Activated T-helper 2 cell treated with anti-CD3 and anti-CD28 coated beads, Interferon-gamma antibody, Interleukin-2, Interleukin-4, amounts not matched to agents 10 μg/mL and 5 μg/mL and 100 μg/mL, durations not matched to agents 14 hours and 24 hours and 36 hours (primary cell): ENCODE data around the gene ENKD1. TPM values are rescaled to one million over a fixed set of nuclear protein-coding genes. Genes with fewer than 3 reads are reported as not detected.

ENCODE experiments used
- DNase-seq: peaks from one replicate; pipeline ENCODE4 v3.0.0; 2021; ENCODE audit warnings: low spot score
- H3K27ac Mint-ChIP-seq: one replicate; pipeline ENCODE4 v1.8.0; 2021; ENCODE audit warnings: mixed read lengths
- H3K27me3 Mint-ChIP-seq: one replicate; pipeline ENCODE4 v1.8.0; 2021; ENCODE audit warnings: low read depth, mixed read lengths
- H3K36me3 Mint-ChIP-seq: one replicate; pipeline ENCODE4 v1.8.0; 2021; ENCODE audit warnings: low read depth, mixed read lengths
- H3K4me1 Mint-ChIP-seq: one replicate; pipeline ENCODE4 v1.8.0; 2021; ENCODE audit warnings: low read depth, mixed read lengths
- H3K4me3 Mint-ChIP-seq: one replicate; pipeline ENCODE4 v1.8.0; 2021; ENCODE audit warnings: low read depth, mild to moderate bottlenecking, moderate library complexity, mixed read lengths
- H3K9me3 Mint-ChIP-seq: one replicate; pipeline ENCODE4 v1.8.0; 2021; ENCODE audit warnings: mixed read lengths
- intact Hi-C: fragments of 100-400 bp; cut with micrococcal nuclease; formaldehyde crosslinking; loops from one replicate; pipeline ENCODE4 v1.15.1; 2023
- total RNA-seq: library from RNA; stranded (reverse); gene quantifications from 2 replicates; pipeline ENCODE4 v1.2.3, GENCODE V29; 2022

The ENKD1 gene, protein sequence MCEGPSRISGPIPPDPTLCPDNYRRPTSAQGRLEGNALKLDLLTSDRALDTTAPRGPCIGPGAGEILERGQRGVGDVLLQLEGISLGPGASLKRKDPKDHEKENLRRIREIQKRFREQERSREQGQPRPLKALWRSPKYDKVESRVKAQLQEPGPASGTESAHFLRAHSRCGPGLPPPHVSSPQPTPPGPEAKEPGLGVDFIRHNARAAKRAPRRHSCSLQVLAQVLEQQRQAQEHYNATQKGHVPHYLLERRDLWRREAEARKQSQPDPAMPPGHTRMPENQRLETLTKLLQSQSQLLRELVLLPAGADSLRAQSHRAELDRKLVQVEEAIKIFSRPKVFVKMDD
- total RNA-seq: 8.1 and 9.2 TPM in 2 replicates

DNA sequence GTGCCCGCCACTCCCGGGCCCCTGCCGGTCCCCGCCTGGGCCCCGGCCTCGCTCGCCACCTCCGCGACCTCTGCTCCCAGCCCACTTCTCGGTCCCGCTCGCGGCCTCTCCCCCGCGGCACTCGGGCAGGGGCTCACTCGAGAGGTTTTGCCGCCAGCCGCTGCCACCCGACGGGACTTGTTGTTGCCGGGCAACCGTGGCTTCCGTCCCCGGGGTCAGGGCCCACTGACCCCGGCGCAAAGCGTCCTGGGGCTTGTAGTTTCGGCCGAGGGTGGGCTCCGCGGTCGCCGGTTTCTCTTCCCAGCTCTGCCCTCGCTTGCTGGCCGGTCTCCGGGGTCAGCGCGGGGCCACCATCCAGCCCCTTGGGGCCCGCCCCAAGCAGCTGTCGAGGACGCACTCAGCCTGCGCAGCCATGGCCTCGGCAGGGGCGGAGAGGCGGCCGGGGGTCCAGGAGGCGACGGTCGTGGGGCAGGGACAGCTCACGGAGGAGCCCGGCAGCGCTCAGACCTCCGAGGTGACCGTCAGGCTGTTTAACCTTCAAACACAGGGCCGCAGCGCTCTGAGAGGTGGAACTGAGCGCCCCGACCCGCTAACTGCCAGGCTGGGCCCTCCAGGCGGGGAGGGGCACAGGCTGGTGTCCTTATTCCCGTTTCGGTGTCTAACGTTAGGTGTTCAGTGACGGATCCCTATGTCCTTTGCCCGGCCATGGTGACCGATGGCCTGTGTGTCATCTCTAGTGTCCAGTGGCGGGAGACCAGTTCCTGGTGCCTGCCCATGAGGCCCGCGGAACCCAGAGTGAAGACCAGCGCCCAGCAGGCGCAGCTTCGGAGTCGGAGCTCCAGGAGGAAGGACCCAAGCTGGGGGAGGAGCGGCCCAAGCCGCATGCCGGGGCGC lies at the start of gene ENKD1, which contains the start of gene C16orf86:
Gene ENKD1, minus strand, starts transcription at position 192 of the 894 bp plus-strand sequence. CDS start 308 bp downstream, outside the sequence.
Gene C16orf86, plus strand, starts transcription at position 256 of the 894 bp plus-strand sequence. Its CDS starts 157 bp downstream, at position 413.
- peak within 1 kb of the TSS; percentile 33 for H3K27ac Mint-ChIP-seq
- peak within 1 kb of the TSS; percentile 86 for H3K4me3 Mint-ChIP-seq
- H3K9me3 Mint-ChIP-seq: no peaks in the 10 kb centered on the region
- DNase-seq: peak; percentile 74
- H3K27me3 Mint-ChIP-seq: no peaks in the 10 kb centered on the region
- H3K4me1 Mint-ChIP-seq: peaks cover 11% of the 10 kb centered on the region
- intact Hi-C loops: no loop called here
- no peaks in the 10 kb centered on the region for H3K36me3 Mint-ChIP-seq

- Mint-ChIP-seq H3K27ac (no peak overlapping the region), H3K9me3 (no peaks in the 10 kb centered on the region), H3K4me1 (peaks cover 25% of the 10 kb centered on the region), H3K27me3 (no peaks in the 10 kb centered on the region), H3K4me3 (no peak overlapping the region), H3K36me3 (peaks cover 19% of the 10 kb centered on the region)
- no peak for DNase-seq
- intact Hi-C loops: loop anchor here (5.0 kb wide), 1 partner anchor 91 kb away; the partner anchor contains the start of genes RANBP10 and TSNAXIP1
Observed at GRCh38 chr16:67716097-67716496, 49.5 kb upstream of the ENKD1 start.

GRCh38 chr16:67714522-67714921 lies 48.0 kb upstream of the ENKD1 start:
- Mint-ChIP-seq H3K36me3 (peaks cover 19% of the 10 kb centered on the region), H3K27ac (no peak overlapping the region), H3K4me3 (no peak overlapping the region), H3K4me1 (peaks cover 10% of the 10 kb centered on the region), H3K9me3 (no peaks in the 10 kb centered on the region), H3K27me3 (no peaks in the 10 kb centered on the region)
- DNase-seq: no peak
- intact Hi-C loops: no loop called here

- Mint-ChIP-seq H3K4me3 (no peak overlapping the region), H3K9me3 (no peaks in the 10 kb centered on the region), H3K27ac (no peak overlapping the region), H3K36me3 (peaks cover 19% of the 10 kb centered on the region), H3K4me1 (peaks cover 10% of the 10 kb centered on the region), H3K27me3 (no peaks in the 10 kb centered on the region)
- intact Hi-C loops: no loop called here
- no peak for DNase-seq
Observed at GRCh38 chr16:67713647-67714273, 47.2 kb upstream of the ENKD1 start.

DNA sequence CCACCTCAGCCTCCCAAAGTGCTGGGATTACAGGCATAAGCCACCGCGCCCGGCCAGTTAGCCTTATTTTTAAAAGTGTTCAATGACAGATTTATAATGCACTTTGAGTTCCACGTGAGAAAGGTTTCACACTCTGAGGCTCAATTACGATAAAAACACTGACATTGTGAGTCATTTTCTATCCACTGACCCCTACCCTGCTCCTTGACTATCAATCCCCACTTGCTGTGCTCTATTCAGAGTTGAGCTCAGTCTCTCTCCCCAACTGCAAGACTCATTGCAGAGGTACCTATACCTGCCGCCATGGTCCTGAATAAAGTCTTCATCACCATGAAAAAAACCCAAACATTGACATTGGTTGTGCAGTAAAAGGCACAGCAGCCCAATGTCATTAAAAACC lies 44.1 kb upstream of the ENKD1 start:
- Mint-ChIP-seq H3K27ac (no peak overlapping the region), H3K9me3 (no peaks in the 10 kb centered on the region), H3K36me3 (no peaks in the 10 kb centered on the region), H3K27me3 (no peaks in the 10 kb centered on the region), H3K4me1 (no peaks in the 10 kb centered on the region), H3K4me3 (no peak overlapping the region)
- intact Hi-C loops: no loop called here
- no peak for DNase-seq

- Mint-ChIP-seq H3K4me1 (peaks cover 1% of the 10 kb centered on the region), H3K27ac (no peak overlapping the region), H3K4me3 (no peak overlapping the region), H3K36me3 (no peaks in the 10 kb centered on the region), H3K9me3 (no peaks in the 10 kb centered on the region), H3K27me3 (no peaks in the 10 kb centered on the region)
- intact Hi-C loops: no loop called here
- DNase-seq: no peak
Observed at GRCh38 chr16:67709050-67709449, 42.5 kb upstream of the ENKD1 start.

DNA sequence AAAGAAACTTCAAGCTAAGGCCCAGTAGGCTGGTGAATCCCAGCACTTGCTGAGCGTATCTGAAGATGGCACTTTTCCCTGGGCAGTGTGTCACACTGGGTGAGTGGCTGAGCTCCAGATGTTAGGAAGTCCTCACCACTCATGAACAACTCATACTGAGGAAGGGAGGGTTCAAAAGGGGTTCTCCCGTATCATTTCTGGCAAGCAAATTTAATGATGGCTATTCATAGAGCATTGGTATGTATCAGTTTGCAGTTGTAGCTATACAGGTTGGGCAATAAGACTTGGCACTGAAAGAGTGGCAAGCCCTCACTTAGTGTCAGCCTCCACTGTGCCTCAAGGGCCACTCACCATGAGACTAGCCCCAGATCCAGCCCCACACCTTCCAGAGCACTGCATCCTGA lies 41.8 kb upstream of the ENKD1 start:
- Mint-ChIP-seq H3K9me3 (no peaks in the 10 kb centered on the region), H3K4me1 (peaks cover 8% of the 10 kb centered on the region), H3K27me3 (no peaks in the 10 kb centered on the region), H3K36me3 (peaks cover 5% of the 10 kb centered on the region), H3K27ac (no peak overlapping the region), H3K4me3 (no peak overlapping the region)
- DNase-seq: no peak
- intact Hi-C loops: no loop called here

DNA sequence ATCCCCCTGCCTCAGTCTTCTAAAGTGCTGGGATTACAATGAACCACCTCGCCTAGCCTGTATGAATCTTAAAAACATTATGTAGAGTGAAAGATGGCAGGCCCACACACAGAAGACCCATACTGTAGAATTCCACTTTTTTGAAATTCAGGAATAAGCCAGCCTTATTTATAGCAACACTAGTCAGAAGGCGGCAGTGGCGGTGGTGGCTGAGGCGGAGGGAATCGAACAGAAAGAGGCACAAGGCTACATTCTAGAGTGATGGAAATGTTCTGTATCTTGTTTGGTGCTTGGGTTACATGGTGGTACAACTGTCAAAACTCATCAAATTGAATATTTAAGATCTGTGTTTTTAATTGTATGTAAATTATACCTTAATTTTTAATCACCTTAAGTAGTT lies 41.2 kb upstream of the ENKD1 start:
- no peak overlapping the region for H3K4me3 Mint-ChIP-seq
- H3K27me3 Mint-ChIP-seq: no peaks in the 10 kb centered on the region
- H3K36me3 Mint-ChIP-seq: peaks cover 5% of the 10 kb centered on the region

GRCh38 chr16:67707210-67707609 lies 40.7 kb upstream of the ENKD1 start:
- Mint-ChIP-seq H3K27me3 (no peaks in the 10 kb centered on the region), H3K9me3 (no peaks in the 10 kb centered on the region), H3K36me3 (peaks cover 5% of the 10 kb centered on the region), H3K4me1 (peaks cover 14% of the 10 kb centered on the region), H3K27ac (no peak overlapping the region), H3K4me3 (no peak overlapping the region)
- intact Hi-C loops: no loop called here
- no peak for DNase-seq

More for the DNA sequence above, 41.2 kb upstream of the ENKD1 start:
- no peak for DNase-seq
- Mint-ChIP-seq H3K4me1 (peaks cover 13% of the 10 kb centered on the region), H3K27ac (no peak overlapping the region), H3K9me3 (no peaks in the 10 kb centered on the region)
- intact Hi-C loops: no loop called here

GRCh38 chr16:67704110-67704509 lies 37.6 kb upstream of the ENKD1 start:
- no peaks in the 10 kb centered on the region for H3K27me3 Mint-ChIP-seq
- no peak overlapping the region for H3K27ac Mint-ChIP-seq
- peaks cover 14% of the 10 kb centered on the region for H3K4me1 Mint-ChIP-seq
- H3K4me3 Mint-ChIP-seq: no peak overlapping the region
- intact Hi-C loops: no loop called here
- DNase-seq: no peak
- H3K36me3 Mint-ChIP-seq: peaks cover 5% of the 10 kb centered on the region
- no peaks in the 10 kb centered on the region for H3K9me3 Mint-ChIP-seq

- H3K4me1 Mint-ChIP-seq: peaks cover 14% of the 10 kb centered on the region
- intact Hi-C loops: no loop called here
- H3K4me3 Mint-ChIP-seq: no peak overlapping the region
Observed at GRCh38 chr16:67703626-67704025, 37.1 kb upstream of the ENKD1 start.

GRCh38 chr16:67702130-67702529 lies 35.6 kb upstream of the ENKD1 start:
- Mint-ChIP-seq H3K4me1 (peaks cover 14% of the 10 kb centered on the region), H3K9me3 (no peaks in the 10 kb centered on the region)
- intact Hi-C loops: no loop called here

More at GRCh38 chr16:67703626-67704025, 37.1 kb upstream of the ENKD1 start:
- Mint-ChIP-seq H3K36me3 (peaks cover 5% of the 10 kb centered on the region), H3K9me3 (no peaks in the 10 kb centered on the region), H3K27ac (peak overlapping the region; percentile 73), H3K27me3 (no peaks in the 10 kb centered on the region)
- no peak for DNase-seq

More at GRCh38 chr16:67702130-67702529, 35.6 kb upstream of the ENKD1 start:
- no peak overlapping the region for H3K27ac Mint-ChIP-seq
- DNase-seq: no peak
- H3K4me3 Mint-ChIP-seq: no peak overlapping the region
- H3K27me3 Mint-ChIP-seq: no peaks in the 10 kb centered on the region
- peaks cover 5% of the 10 kb centered on the region for H3K36me3 Mint-ChIP-seq
